GM12878 (cell line): ENCODE results near the gene SGMS1. TPM values are rescaled to one million over a fixed set of nuclear protein-coding genes. Genes with fewer than 3 reads are reported as not detected.
A peak's percentile ranks its signal among the peaks of the same experiment; 100 is the strongest.

Source experiments
- ATAC-seq: fragments of 200-7000 bp; cut with Tn5 transposase; 3 replicates; pipeline ENCODE4 v1.9.1; 2020; ENCODE audit warnings: mild to moderate bottlenecking, moderate library complexity
- BruUV-seq: library from RNA; stranded (reverse); fragments of 400-500 nt; replicated peaks from 2 replicates; lab custom pipeline; 2021; lab: Mats Ljungman, UMichigan
- CTCF ChIA-PET: fragments of 300-600 bp; sonication (Branson Sonifier 250); formaldehyde crosslinking; extraction: SDS; loops from one replicate; lab custom pipeline; 2021; ENCODE audit warnings: inconsistent platforms; lab: Yijun Ruan, JAX
- POLR2A ChIA-PET: fragments of 350-600 bp; formaldehyde crosslinking; extraction: SDS; loops from one replicate; lab custom pipeline; 2021; ENCODE audit warnings: inconsistent platforms; lab: Charles Lee
- RAD21 ChIA-PET: fragments of 300-600 bp; sonication (Branson Sonifier 250); formaldehyde crosslinking; loops from one replicate; lab custom pipeline; 2023; ENCODE audit warnings: antibody characterized with exemption; ENCODE audit not compliant: unreplicated experiment; lab: Charles Lee
- SMC1A ChIA-PET: fragments of 300-600 bp; sonication (Branson Sonifier 250); formaldehyde crosslinking; loops from one replicate; lab custom pipeline; 2023; ENCODE audit not compliant: unreplicated experiment, uncharacterized antibody; lab: Charles Lee
- DNase-seq: peaks from one replicate; pipeline ENCODE4 v3.0.0-alpha.2; 2011; ENCODE audit warnings: low read depth, low spot score
- FAIRE-seq: peaks from 3 replicates; lab custom pipeline; 2011; peaks lifted over from hg19 to GRCh38; lab: Jason Lieb, UNC
- H2AFZ ChIP-seq: 2 replicates; pipeline ENCODE4 v1.6.0; 2011; ENCODE audit warnings: low read depth, low read length, control low read depth; ENCODE audit not compliant: control insufficient read depth
- H3K27ac ChIP-seq: 2 replicates; pipeline ENCODE4 v1.5.1; 2011; ENCODE audit warnings: control low read depth; ENCODE audit not compliant: control insufficient read depth, insufficient read depth
- H3K27me3 ChIP-seq, 2 experiments: replicated peaks in 1 of 2; 2 replicates each; pipeline versions ENCODE4 v1.6.0 to v1.6.1; 2011; ENCODE audit warnings: low read length in 1 of 2; ENCODE audit not compliant: control insufficient read depth in 2 of 2, insufficient read depth in 2 of 2
- H3K36me3 ChIP-seq, 2 experiments: 2 replicates each; pipeline ENCODE4 v1.5.1; 2011; ENCODE audit warnings: low read length in 1 of 2; ENCODE audit not compliant: control insufficient read depth in 2 of 2, insufficient read depth in 2 of 2
- H3K4me1 ChIP-seq: 2 replicates; pipeline ENCODE4 v1.6.1; 2011; ENCODE audit warnings: mild to moderate bottlenecking, low read length, moderate library complexity, mixed read lengths; ENCODE audit not compliant: control insufficient read depth, insufficient read depth
- H3K4me2 ChIP-seq: 2 replicates; pipeline ENCODE4 v1.6.0; 2011; ENCODE audit warnings: control low read depth; ENCODE audit not compliant: control insufficient read depth, insufficient read depth
- H3K4me3 ChIP-seq: fragments of 200-600 bp; sonication (generic); 2 replicates; pipeline ENCODE4 v1.5.1; 2016
- H3K79me2 ChIP-seq: 2 replicates; pipeline ENCODE4 v1.6.0; 2011; ENCODE audit warnings: low read length; ENCODE audit not compliant: control insufficient read depth, insufficient read depth
- H3K9ac ChIP-seq: 2 replicates; pipeline ENCODE4 v1.8.0; 2011; ENCODE audit warnings: low read length, control low read depth, mixed read lengths; ENCODE audit not compliant: control insufficient read depth, insufficient read depth
- H3K9me3 ChIP-seq: replicated peaks from 3 replicates; pipeline ENCODE4 v1.5.1; 2011; ENCODE audit warnings: mild to moderate bottlenecking, low read length; ENCODE audit not compliant: control insufficient read depth, insufficient read depth
- H4K20me1 ChIP-seq: 2 replicates; pipeline ENCODE4 v1.6.0; 2011; ENCODE audit not compliant: control insufficient read depth, insufficient read depth
- ATF3 ChIP-seq: IDR thresholded peaks from 2 replicates; pipeline ENCODE4 v1.6.1; 2011; ENCODE audit warnings: low read depth, mild to moderate bottlenecking, low read length, moderate library complexity, borderline replicate concordance; ENCODE audit errors: extremely low read depth
- BCL11A ChIP-seq: IDR thresholded peaks from 2 replicates; pipeline ENCODE4 v1.6.1; 2011; ENCODE audit warnings: low read depth, low read length
- BCL3 ChIP-seq: IDR thresholded peaks from 2 replicates; pipeline ENCODE4 v1.6.1; 2011; ENCODE audit warnings: borderline replicate concordance, low read depth, mild to moderate bottlenecking, moderate library complexity, low read length; ENCODE audit not compliant: insufficient read depth, poor library complexity, severe bottlenecking
- CHD2 ChIP-seq: IDR thresholded peaks from 2 replicates; pipeline ENCODE4 v1.6.1; 2011; ENCODE audit warnings: low read depth, low read length, improper control_type of control experiment, borderline replicate concordance
- MTA3 ChIP-seq: IDR thresholded peaks from 2 replicates; pipeline ENCODE4 v1.6.1; 2012; ENCODE audit warnings: low read length, inconsistent platforms, borderline replicate concordance
- SKIL ChIP-seq: fragments of 450-650 bp; IDR thresholded peaks from 2 replicates; pipeline ENCODE4 v1.6.1; 2017; ENCODE audit warnings: mild to moderate bottlenecking, low read depth, inconsistent platforms; ENCODE audit not compliant: poor library complexity, severe bottlenecking
- TCF12 ChIP-seq: IDR thresholded peaks from 2 replicates; pipeline ENCODE4 v1.6.1; 2011; ENCODE audit warnings: low read depth, mild to moderate bottlenecking, low read length
- ZBTB33 ChIP-seq: fragments of 450-650 bp; IDR thresholded peaks from 2 replicates; pipeline ENCODE4 v1.6.1; 2017; ENCODE audit warnings: mild to moderate bottlenecking
- ZNF622 ChIP-seq: fragments of 450-650 bp; IDR thresholded peaks from 2 replicates; pipeline ENCODE4 v1.6.1; 2017; ENCODE audit warnings: mild to moderate bottlenecking, inconsistent platforms
- WGBS: methylation state at CpG from one replicate; pipeline ENCODE4 v1.1.6; 2016; ENCODE audit warnings: low lambda C conversion rate; ENCODE audit not compliant: insufficient replicate concordance, insufficient coverage; ENCODE audit errors: missing lambda C conversion rate; 5-methylcytosine and 5-hydroxymethylcytosine counted together
- in situ Hi-C: fragments of 300-500 bp; cut with MboI; formaldehyde crosslinking; loops from 9 replicates; pipeline ENCODE4 v1.14.3; 2018; ENCODE audit warnings: mixed read lengths
- intact Hi-C: fragments of 100-400 bp; cut with micrococcal nuclease; formaldehyde crosslinking; loops from one replicate; pipeline ENCODE4 v1.14.2; 2022; ENCODE audit not compliant: unreplicated experiment
- polyA plus RNA-seq, 11 experiments: library from polyadenylated mRNA; depleted of rRNA in 4 of 11; unstranded in 6 of 11; stranded (reverse) in 5 of 11; fragments of >200 nt; fragmentation: Nextera tagmentation in 4 of 11; fragmentation: Illumina TruSeq in 1 of 11; extraction: Ambion mirVana in 4 of 11; extraction: Trizol in 1 of 11; gene quantifications; 1 replicate in 1 of 11; 2 replicates in 10 of 11; pipeline versions ENCODE4 v1.2.1 to v1.2.3, GENCODE V29; 2011 to 2016; ENCODE audit warnings: inconsistent platforms in 2 of 11, missing spikeins in 2 of 11, low read depth in 1 of 11
- total RNA-seq, 4 experiments: library from RNA; depleted of rRNA in 3 of 4; stranded (reverse); fragments of >200 nt in 3 of 4; fragmentation: Illumina TruSeq in 1 of 4; extraction: Trizol in 1 of 4; gene quantifications; 2 replicates each; pipeline versions ENCODE4 v1.2.1 to v1.2.3, GENCODE V29; 2013 to 2021

SGMS1 gene
- total and polyA plus RNA-seq, 10 of the 15 experiments (the other 5 are each of a cell fraction or from before 2014, with no cell fraction given), result 1.4 to 14.5 (median 4.9) TPM

GRCh38 chr10:50324680-50325393 lies 298.9 kb downstream of the SGMS1 start:
- Histone ChIP-seq H3K79me2 (peaks cover 5% of the 10 kb centered on the region), H3K4me2 (peak overlapping the region; percentile 52; the same call in 1 of the 2 replicates), H4K20me1 (peaks cover 3% of the 10 kb centered on the region; the same call in 1 of the 2 replicates), H3K9ac (no peak overlapping the region), H3K9me3 (no peaks in the 10 kb centered on the region), H3K27ac (no peak overlapping the region; the same call in 1 of the 2 replicates), H3K4me1 (peaks cover 17% of the 10 kb centered on the region), H3K27me3 (no peaks in the 10 kb centered on the region), H3K36me3 (no peaks in the 10 kb centered on the region; a peak in 1 of 4 replicates), H2AFZ (no peak overlapping the region), H3K4me3 (no peak overlapping the region)
- intact Hi-C loops (no loop called here), in situ Hi-C loops (no loop called here)
- BruUV-seq, result no TSS peak
- DNase-seq (no peak), FAIRE-seq (no peak), ATAC-seq (no peak)
- 96% methylated on average over 4 of the region's 4 CpGs for WGBS
- ChIA-PET POLR2A (interaction anchor here (1.0 to 1.6 kb wide), 5 partner anchors 8 to 123 kb away, joined by 3 to 7 read pairs (median 4); no protein-coding TSS in a partner anchor), RAD21 (interaction anchor here (0.7 to 1.6 kb wide), 9 partner anchors 8 to 1316 kb away, joined by 3 to 4 read pairs (median 3); no protein-coding TSS in a partner anchor), CTCF (interaction anchor here (1.0 to 2.4 kb wide), 4 partner anchors 9 to 34 kb away, joined by 3 to 8 read pairs (median 4); no protein-coding TSS in a partner anchor), SMC1A (interaction anchor here (1.3 to 2.4 kb wide), 9 partner anchors 10 to 182 kb away, joined by 3 to 15 read pairs (median 6); no protein-coding TSS in a partner anchor)
- no peak for TF ChIP-seq ZNF622
- TF ChIP-seq ZBTB33, result no peak
- TF ChIP-seq TCF12, result no peak
- TF ChIP-seq CHD2, result no peak
- TF ChIP-seq BCL3, result no peak
- TF ChIP-seq MTA3, result no peak
- TF ChIP-seq SKIL, result no peak
- no peak for TF ChIP-seq ATF3
- TF ChIP-seq BCL11A, result no peak
